ENCODE measurements around the gene PTTG1. TPM values are rescaled to one million over a fixed set of nuclear protein-coding genes. Genes with fewer than 3 reads are reported as not detected.
"Not testable (repeated sequence)": the region's sequence is repeated elsewhere in the genome, so short reads cannot be mapped to it uniquely, and the experiment has no call there.

Gene PTTG1
- total RNA-seq, 2 experiments from 2014 or later = 132 to 139 TPM

DNA sequence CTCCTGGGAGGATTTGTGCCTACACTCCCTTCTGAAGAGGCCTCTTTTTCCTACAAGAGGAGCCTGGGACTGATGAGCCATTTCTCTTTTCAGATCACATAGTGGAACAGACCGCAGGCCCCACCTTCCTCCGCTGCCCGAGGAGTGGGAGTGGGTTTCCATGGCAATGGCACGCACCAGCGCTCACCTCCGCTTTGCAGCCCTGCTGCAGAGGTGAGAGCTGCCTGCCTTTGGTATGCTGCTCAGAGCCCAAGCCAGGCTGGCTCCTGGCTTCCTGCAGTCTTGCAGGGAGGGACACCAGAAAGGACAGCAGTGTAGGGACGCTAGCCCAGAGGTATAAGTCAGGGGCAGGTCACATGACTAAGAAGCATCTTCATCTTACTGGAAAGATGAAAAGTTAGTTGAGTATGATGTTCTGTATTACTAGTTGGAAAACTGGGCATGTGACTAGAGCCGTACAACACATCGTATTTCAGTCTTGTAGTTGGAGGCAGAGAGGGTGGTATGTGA lies 12.4 kb downstream of the PTTG1 start:
- peaks cover 22% of the 10 kb centered on the region for H3K4me1 Mint-ChIP-seq (ENCODE audit: low read depth)
- ChIA-PET CTCF (no interaction called here), POLR2A (no interaction called here)
- TF ChIP-seq CTCF (IDR thresholded peaks at IDR 0.05) = no peak
- H3K4me3 Mint-ChIP-seq = no peak overlapping the region
- H3K36me3 Mint-ChIP-seq (ENCODE audit: low read depth) = no peaks in the 10 kb centered on the region
- no peaks in the 10 kb centered on the region for H3K9me3 Mint-ChIP-seq
- H3K27ac Mint-ChIP-seq = no peak overlapping the region
- H3K27me3 Mint-ChIP-seq = peaks cover 5% of the 10 kb centered on the region
- intact Hi-C loops (cut with micrococcal nuclease) = no loop called here
- ATAC-seq = no peak
- DNase-seq = peak; percentile 27

DNA sequence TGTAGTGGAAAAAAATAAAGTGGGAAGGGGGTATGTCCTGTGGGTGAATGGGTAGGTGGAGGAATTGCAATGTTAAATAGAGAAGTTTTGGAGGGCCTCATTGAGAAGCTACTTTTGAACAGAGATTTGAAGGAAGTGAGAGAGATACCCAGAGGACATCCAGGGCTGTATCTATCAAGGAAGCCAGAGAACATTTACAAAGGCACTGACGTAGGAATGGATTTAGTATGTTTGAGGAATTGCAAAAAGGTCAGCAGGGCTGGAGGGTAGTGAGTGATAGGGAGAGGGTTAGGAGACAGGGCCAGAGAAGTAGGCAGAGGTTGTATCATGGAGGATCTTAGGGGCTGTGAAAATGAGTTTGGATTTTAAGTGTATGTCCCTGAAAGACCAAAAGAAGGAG lies 13.9 kb downstream of the PTTG1 start:
- ATAC-seq (no peak), DNase-seq (no peak)
- ChIA-PET POLR2A (interaction anchor here (1.4 kb wide), 1 partner anchor 13 kb away, joined by 6 read pairs; the partner anchor contains the start of gene PTTG1), CTCF (interaction anchor here (1.0 to 1.3 kb wide), 2 partner anchors 11 to 13 kb away, joined by 3 read pairs; no protein-coding TSS in a partner anchor)
- H3K27ac Mint-ChIP-seq = no peak overlapping the region
- no peak for TF ChIP-seq CTCF (IDR thresholded peaks at IDR 0.05)
- H3K36me3 Mint-ChIP-seq (ENCODE audit: low read depth) = no peaks in the 10 kb centered on the region
- intact Hi-C loops (cut with micrococcal nuclease) = loop anchor here (5.0 kb wide), 1 partner anchor 352 kb away; no protein-coding TSS in a partner anchor
- peaks cover 31% of the 10 kb centered on the region for H3K4me1 Mint-ChIP-seq (ENCODE audit: low read depth)
- peaks cover 5% of the 10 kb centered on the region for H3K27me3 Mint-ChIP-seq
- no peaks in the 10 kb centered on the region for H3K9me3 Mint-ChIP-seq
- no peak overlapping the region for H3K4me3 Mint-ChIP-seq

- peaks cover 36% of the 10 kb centered on the region for H3K4me1 Mint-ChIP-seq (ENCODE audit: low read depth)
- H3K27ac Mint-ChIP-seq = no peak overlapping the region
- ATAC-seq (no peak), DNase-seq (no peak)
- H3K4me3 Mint-ChIP-seq = no peak overlapping the region
- H3K27me3 Mint-ChIP-seq = peaks cover 5% of the 10 kb centered on the region
- no peaks in the 10 kb centered on the region for H3K9me3 Mint-ChIP-seq
- POLR2A ChIA-PET = interaction anchor here (1.4 kb wide), 1 partner anchor 14 kb away, joined by 6 read pairs; the partner anchor contains the start of gene PTTG1
- CTCF ChIA-PET = interaction anchor here (1.0 to 1.3 kb wide), 2 partner anchors 12 to 14 kb away, joined by 3 read pairs; no protein-coding TSS in a partner anchor
- no peaks in the 10 kb centered on the region for H3K36me3 Mint-ChIP-seq (ENCODE audit: low read depth)
- intact Hi-C loops (cut with micrococcal nuclease) = loop anchor here (5.0 kb wide), 1 partner anchor 351 kb away; no protein-coding TSS in a partner anchor
- TF ChIP-seq CTCF (IDR thresholded peaks at IDR 0.05) = no peak
Measured at GRCh38 chr5:160436017-160436416, 14.4 kb downstream of the PTTG1 start.

DNA sequence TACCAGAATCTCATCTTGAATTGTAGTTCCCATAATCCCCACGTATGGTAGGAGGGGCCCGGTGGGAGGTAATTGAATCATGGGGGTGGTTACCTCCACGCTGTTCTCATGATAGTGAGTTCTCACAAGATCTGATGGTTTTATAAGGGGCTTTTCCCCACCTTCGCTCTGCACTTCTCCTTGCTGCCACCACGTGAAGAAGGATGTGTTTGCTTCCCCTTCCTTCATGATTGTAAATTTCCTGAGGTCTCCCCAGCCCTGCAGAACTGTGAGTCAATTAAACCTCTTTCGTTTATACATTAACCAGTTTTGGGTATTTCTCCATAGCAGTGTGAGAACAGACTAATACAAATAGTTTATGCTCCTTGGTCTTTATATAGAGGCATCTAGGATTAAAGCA lies 15.0 kb downstream of the PTTG1 start:
- H3K36me3 Mint-ChIP-seq (ENCODE audit: low read depth); H3K9me3 Mint-ChIP-seq; H3K27ac Mint-ChIP-seq; H3K27me3 Mint-ChIP-seq; POLR2A ChIA-PET; ATAC-seq: not testable (repeated sequence)
- CTCF ChIA-PET = interaction anchor here (3.4 to 7.7 kb wide), 3 partner anchors 15 to 72 kb away, joined by 107 to 195 read pairs (median 156); partner anchors contain the start of genes PTTG1 and SLU7
- DNase-seq = peak; percentile 51
- peaks cover 42% of the 10 kb centered on the region for H3K4me1 Mint-ChIP-seq (ENCODE audit: low read depth)
- peak overlapping the region; percentile 0 for H3K4me3 Mint-ChIP-seq
- intact Hi-C loops (cut with micrococcal nuclease) = loop anchor here (5.0 kb wide), 1 partner anchor 351 kb away; no protein-coding TSS in a partner anchor

GRCh38 chr5:160437271-160437670 lies 15.6 kb downstream of the PTTG1 start:
- intact Hi-C loops (cut with micrococcal nuclease) = loop anchor here (5.0 kb wide), 1 partner anchor 350 kb away; no protein-coding TSS in a partner anchor
- Mint-ChIP-seq H3K4me1 (ENCODE audit: low read depth) (peaks cover 45% of the 10 kb centered on the region), H3K9me3 (no peaks in the 10 kb centered on the region), H3K27me3 (peaks cover 5% of the 10 kb centered on the region), H3K27ac (no peak overlapping the region), H3K36me3 (ENCODE audit: low read depth) (no peaks in the 10 kb centered on the region), H3K4me3 (no peak overlapping the region)
- ATAC-seq (no peak), DNase-seq (no peak)
- TF ChIP-seq CTCF (IDR thresholded peaks at IDR 0.05) = no peak
- ChIA-PET POLR2A (interaction anchor here (0.6 to 3.7 kb wide), 2 partner anchors 30 to 174 kb away, joined by 4 to 41 read pairs; no protein-coding TSS in a partner anchor), CTCF (interaction anchor here (1.2 to 7.7 kb wide), 12 partner anchors 8 to 362 kb away, joined by 3 to 195 read pairs (median 34); partner anchors contain the start of genes PTTG1 and SLU7)

Measured in activated CD8-positive, alpha-beta T cell treated with anti-CD3 and anti-CD28 coated beads for 36 hours (primary cell).